Measurements from ENCODE around the gene STAC. TPM values are rescaled to one million over a fixed set of nuclear protein-coding genes. Genes with fewer than 3 reads are reported as not detected.

Gene STAC
- total and polyA plus RNA-seq, 7 experiments from 2014 or later: 0.22 TPM; not detected in 6

- ChIA-PET CTCF (no interaction called here), POLR2A (no interaction called here)
- H3K36me3 ChIP-seq (ENCODE audit: control insufficient read depth in 2 of 3, insufficient read depth in 3 of 3, low read length in 3 of 3): no peaks in the 10 kb centered on the region
- no peaks in the 10 kb centered on the region for H3K4me1 ChIP-seq (ENCODE audit: control insufficient read depth in 2 of 2, insufficient read depth in 2 of 2, low read length in 2 of 2)
- no peak overlapping the region for H3K27ac ChIP-seq (ENCODE audit: low read depth, low read length)
- Mint-ChIP-seq H3K9me3 (peaks cover 0 to 15% (median 2%) of the 10 kb centered on the region in 11 donors), H3K4me3 (no peak overlapping the region), H3K36me3 (no peaks in the 10 kb centered on the region), H3K27ac (no peak overlapping the region), H3K4me1 (peaks cover 0 to 2% (median 0%) of the 10 kb centered on the region in 7 donors), H3K27me3 (peaks cover 0 to 17% (median 9%) of the 10 kb centered on the region in 5 donors)
- DNase-seq (no peak), ATAC-seq (no peak)
- H3K9me3 ChIP-seq (ENCODE audit: control insufficient read depth in 2 of 3, low read length in 3 of 3): no peaks in the 10 kb centered on the region
- no peak overlapping the region for H3K4me3 ChIP-seq (ENCODE audit: low read length)
- intact Hi-C loops (cut with micrococcal nuclease): no loop called here
- no peaks in the 10 kb centered on the region for H3K27me3 ChIP-seq (ENCODE audit: control insufficient read depth in 2 of 2, insufficient read depth in 2 of 2, low read length in 2 of 2)
Observed at GRCh38 chr3:36591959-36592358, 211.7 kb downstream of the STAC start.

- POLR2A ChIA-PET: no interaction called here
Observed at GRCh38 chr3:36595511-36595910, 215.2 kb downstream of the STAC start.

GRCh38 chr3:36596419-36596818 is 216.1 kb downstream of the STAC start:
- intact Hi-C loops (cut with micrococcal nuclease): no loop called here
- Histone ChIP-seq H3K36me3 (ENCODE audit: control insufficient read depth in 2 of 3, insufficient read depth in 3 of 3, low read length in 3 of 3) (no peaks in the 10 kb centered on the region), H3K27ac (ENCODE audit: low read depth, low read length) (no peak overlapping the region), H3K4me1 (ENCODE audit: control insufficient read depth in 2 of 2, insufficient read depth in 2 of 2, low read length in 2 of 2) (no peaks in the 10 kb centered on the region), H3K4me3 (ENCODE audit: low read length) (no peak overlapping the region), H3K9me3 (ENCODE audit: control insufficient read depth in 2 of 3, low read length in 3 of 3) (no peaks in the 10 kb centered on the region), H3K27me3 (ENCODE audit: control insufficient read depth in 2 of 2, insufficient read depth in 2 of 2, low read length in 2 of 2) (no peaks in the 10 kb centered on the region)
- POLR2A ChIA-PET: no interaction called here
- Mint-ChIP-seq H3K27ac (no peak overlapping the region), H3K4me3 (no peak overlapping the region), H3K4me1 (peaks cover 0 to 2% (median 0%) of the 10 kb centered on the region in 7 donors), H3K9me3 (no peaks in the 10 kb centered on the region), H3K36me3 (no peaks in the 10 kb centered on the region), H3K27me3 (peaks cover 0 to 24% (median 17%) of the 10 kb centered on the region in 5 donors)
- DNase-seq: no peak
- ATAC-seq: no peak
- CTCF ChIA-PET: no interaction called here

More at GRCh38 chr3:36595511-36595910, 215.2 kb downstream of the STAC start:
- Histone ChIP-seq H3K27ac (ENCODE audit: low read depth, low read length) (no peak overlapping the region), H3K27me3 (ENCODE audit: control insufficient read depth in 2 of 2, insufficient read depth in 2 of 2, low read length in 2 of 2) (no peaks in the 10 kb centered on the region), H3K36me3 (ENCODE audit: control insufficient read depth in 2 of 3, insufficient read depth in 3 of 3, low read length in 3 of 3) (no peaks in the 10 kb centered on the region), H3K4me3 (ENCODE audit: low read length) (no peak overlapping the region), H3K4me1 (ENCODE audit: control insufficient read depth in 2 of 2, insufficient read depth in 2 of 2, low read length in 2 of 2) (no peaks in the 10 kb centered on the region), H3K9me3 (ENCODE audit: control insufficient read depth in 2 of 3, low read length in 3 of 3) (no peaks in the 10 kb centered on the region)
- Mint-ChIP-seq H3K9me3 (no peaks in the 10 kb centered on the region), H3K27me3 (peaks cover 0 to 22% (median 12%) of the 10 kb centered on the region in 5 donors), H3K27ac (no peak overlapping the region), H3K4me3 (no peak overlapping the region), H3K4me1 (peaks cover 0 to 2% (median 0%) of the 10 kb centered on the region in 7 donors), H3K36me3 (no peaks in the 10 kb centered on the region)
- no peak for DNase-seq
- no peak for ATAC-seq
- intact Hi-C loops (cut with micrococcal nuclease): no loop called here
- CTCF ChIA-PET: no interaction called here

- POLR2A ChIA-PET: no interaction called here
- no peaks in the 10 kb centered on the region for H3K36me3 Mint-ChIP-seq
- H3K27ac Mint-ChIP-seq: no peak overlapping the region
- H3K4me1 Mint-ChIP-seq: peaks cover 0 to 2% (median 0%) of the 10 kb centered on the region in 7 donors
- CTCF ChIA-PET: no interaction called here
- peaks cover 0 to 28% (median 20%) of the 10 kb centered on the region in 5 donors for H3K27me3 Mint-ChIP-seq
- no peak overlapping the region for H3K4me3 Mint-ChIP-seq
- Histone ChIP-seq H3K9me3 (ENCODE audit: control insufficient read depth in 2 of 3, low read length in 3 of 3) (no peaks in the 10 kb centered on the region), H3K4me3 (ENCODE audit: low read length) (no peak overlapping the region), H3K36me3 (ENCODE audit: control insufficient read depth in 2 of 3, insufficient read depth in 3 of 3, low read length in 3 of 3) (no peaks in the 10 kb centered on the region), H3K27me3 (ENCODE audit: control insufficient read depth in 2 of 2, insufficient read depth in 2 of 2, low read length in 2 of 2) (no peaks in the 10 kb centered on the region), H3K4me1 (ENCODE audit: control insufficient read depth in 2 of 2, insufficient read depth in 2 of 2, low read length in 2 of 2) (no peaks in the 10 kb centered on the region), H3K27ac (ENCODE audit: low read depth, low read length) (no peak overlapping the region)
- no peak for ATAC-seq
- no peaks in the 10 kb centered on the region for H3K9me3 Mint-ChIP-seq
- DNase-seq: no peak
- intact Hi-C loops (cut with micrococcal nuclease): no loop called here
Observed at GRCh38 chr3:36597422-36597821, 217.1 kb downstream of the STAC start.
